Camera-type eye (tissue), 1 donor: ENCODE results near the gene RUFY3. TPM values are rescaled to one million over a fixed set of nuclear protein-coding genes. Genes with fewer than 3 reads are reported as not detected.

ENCODE experiments used
- total RNA-seq: library from RNA; depleted of rRNA; stranded (reverse); fragments of >200 nt; gene quantifications from one replicate; pipeline ENCODE4 v1.2.3, GENCODE V29; 2014

Gene RUFY3, protein sequence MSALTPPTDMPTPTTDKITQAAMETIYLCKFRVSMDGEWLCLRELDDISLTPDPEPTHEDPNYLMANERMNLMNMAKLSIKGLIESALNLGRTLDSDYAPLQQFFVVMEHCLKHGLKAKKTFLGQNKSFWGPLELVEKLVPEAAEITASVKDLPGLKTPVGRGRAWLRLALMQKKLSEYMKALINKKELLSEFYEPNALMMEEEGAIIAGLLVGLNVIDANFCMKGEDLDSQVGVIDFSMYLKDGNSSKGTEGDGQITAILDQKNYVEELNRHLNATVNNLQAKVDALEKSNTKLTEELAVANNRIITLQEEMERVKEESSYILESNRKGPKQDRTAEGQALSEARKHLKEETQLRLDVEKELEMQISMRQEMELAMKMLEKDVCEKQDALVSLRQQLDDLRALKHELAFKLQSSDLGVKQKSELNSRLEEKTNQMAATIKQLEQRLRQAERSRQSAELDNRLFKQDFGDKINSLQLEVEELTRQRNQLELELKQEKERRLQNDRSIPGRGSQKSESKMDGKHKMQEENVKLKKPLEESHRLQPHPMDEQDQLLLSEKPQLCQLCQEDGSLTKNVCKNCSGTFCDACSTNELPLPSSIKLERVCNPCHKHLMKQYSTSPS
- total RNA-seq, result 183 TPM

DNA sequence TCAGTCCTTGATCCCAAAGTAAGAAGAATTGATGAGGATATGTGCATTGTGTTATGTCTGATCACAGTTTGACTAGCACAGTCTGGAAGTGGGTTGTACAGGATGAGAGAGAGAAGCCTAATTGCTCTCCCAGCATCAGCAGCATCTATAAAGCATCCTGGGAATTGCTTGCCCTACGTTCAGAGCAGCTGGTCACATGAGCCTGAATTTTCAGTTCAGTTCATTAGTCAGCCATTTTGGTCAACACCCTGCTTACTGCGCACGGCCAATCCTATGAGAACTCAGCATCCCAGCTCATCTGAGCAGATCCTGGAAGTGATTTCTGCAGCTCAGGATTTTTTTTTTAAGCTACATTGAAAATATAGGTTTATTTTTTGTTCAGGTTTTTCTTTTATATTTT, at the start of gene RUFY3:
TSS of gene RUFY3 (plus strand) at position 218 of the 400 bp plus-strand sequence. CDS start 610 bp downstream, outside the sequence.

DNA sequence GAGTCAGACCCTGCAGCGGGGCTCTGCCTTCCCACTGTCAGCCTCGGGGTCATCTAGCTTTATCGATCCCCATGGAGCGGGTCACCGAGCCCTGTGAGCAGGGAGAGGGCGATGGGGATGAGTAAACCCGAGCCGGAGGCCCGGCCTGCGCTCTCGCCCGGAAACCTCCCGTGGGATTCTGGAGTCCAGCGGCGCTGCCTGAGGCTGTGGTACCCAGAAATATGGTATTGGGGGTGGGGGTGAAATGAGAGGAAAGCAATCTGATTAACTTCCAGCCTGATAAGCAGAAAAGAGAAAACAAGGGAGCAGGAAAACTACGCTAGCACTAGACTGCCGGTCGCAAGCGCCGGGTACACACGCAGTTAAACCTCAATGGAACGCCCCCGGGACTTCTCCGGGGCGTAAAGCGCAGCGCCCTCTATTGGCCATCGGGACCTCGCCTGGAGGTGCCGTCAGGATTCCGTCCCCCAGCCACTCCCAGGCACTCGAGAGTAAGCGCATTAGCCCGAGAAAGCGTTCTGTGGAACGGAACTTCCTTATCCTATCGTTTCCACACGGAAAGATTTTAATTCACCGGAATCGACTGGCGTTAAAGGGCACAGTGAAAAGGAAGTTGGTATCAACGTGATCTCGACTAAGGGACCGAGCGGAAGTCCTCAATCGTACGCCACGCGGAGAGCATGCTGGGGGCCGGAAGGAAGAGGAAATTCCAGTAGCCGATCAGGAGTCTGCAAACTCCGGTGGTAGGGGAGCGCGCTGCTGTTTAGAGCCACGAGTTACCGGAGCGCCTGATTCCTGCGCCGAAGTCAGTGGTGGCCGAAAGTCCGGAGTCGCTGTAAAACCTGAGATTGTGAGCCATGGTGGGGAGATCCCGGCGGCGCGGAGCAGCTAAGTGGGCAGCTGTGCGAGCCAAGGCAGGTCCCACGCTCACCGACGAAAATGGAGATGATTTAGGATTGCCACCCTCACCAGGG, 33.7 kb upstream of the RUFY3 start, which contains the start of gene UTP3:
TSS of gene UTP3 (plus strand) at position 712 of the 974 bp plus-strand sequence. CDS start at position 858, 146 bp downstream.

DNA sequence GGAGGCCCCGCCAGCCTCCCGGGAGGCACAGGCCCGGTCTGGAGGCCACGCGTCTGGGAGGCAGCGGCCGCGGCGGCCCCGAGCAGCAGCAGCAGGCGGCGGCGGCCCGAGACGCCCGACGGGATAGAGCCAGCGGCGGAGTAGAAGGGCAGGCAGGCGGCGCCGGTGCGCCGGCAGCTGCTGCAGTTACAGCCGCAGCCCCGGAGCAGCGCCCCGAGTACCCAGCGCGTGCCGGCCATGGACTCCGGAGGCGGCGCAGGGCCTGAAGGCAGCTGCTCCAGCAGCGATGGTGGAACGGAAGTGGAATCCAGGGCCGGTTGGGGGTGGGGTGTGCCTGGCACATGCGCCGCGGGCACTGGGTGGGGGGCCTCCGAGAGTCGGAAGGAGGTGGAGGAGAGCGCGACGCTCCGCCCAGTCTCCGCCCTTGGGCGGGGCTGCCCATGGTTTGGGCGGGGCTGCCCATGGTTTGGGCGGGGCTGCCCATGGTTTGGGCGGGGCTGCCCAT, 117.9 kb downstream of the RUFY3 start, which contains the start of gene GRSF1:
TSS of gene GRSF1 (minus strand) at position 302 of the 505 bp plus-strand sequence. CDS start at position 239, 63 bp downstream.

Other genes starting within 250 kb of the RUFY3 start
- 0.44 TPM for gene MUC7, start 249.8 kb upstream of the RUFY3 start, total RNA-seq
- gene AMTN, start 203.4 kb upstream of the RUFY3 start, total RNA-seq, result not detected
- gene AMBN, start 129.7 kb upstream of the RUFY3 start, total RNA-seq, result not detected
- gene ENAM, start 93.2 kb upstream of the RUFY3 start, total RNA-seq, result 0.27 TPM
- gene JCHAIN, start 55.5 kb upstream of the RUFY3 start, total RNA-seq, result 3.0 TPM
- 24.6 TPM for gene UTP3, start 33.4 kb upstream of the RUFY3 start, total RNA-seq
- gene GRSF1, start 117.9 kb downstream of the RUFY3 start, total RNA-seq, result 80.8 TPM
- gene MOB1B, start 180.4 kb downstream of the RUFY3 start, total RNA-seq, result 45.1 TPM